ENCODE measurements around the gene TSPAN8.
A peak's percentile ranks its signal among the peaks of the same experiment; 100 is the strongest.

Gene TSPAN8

DNA sequence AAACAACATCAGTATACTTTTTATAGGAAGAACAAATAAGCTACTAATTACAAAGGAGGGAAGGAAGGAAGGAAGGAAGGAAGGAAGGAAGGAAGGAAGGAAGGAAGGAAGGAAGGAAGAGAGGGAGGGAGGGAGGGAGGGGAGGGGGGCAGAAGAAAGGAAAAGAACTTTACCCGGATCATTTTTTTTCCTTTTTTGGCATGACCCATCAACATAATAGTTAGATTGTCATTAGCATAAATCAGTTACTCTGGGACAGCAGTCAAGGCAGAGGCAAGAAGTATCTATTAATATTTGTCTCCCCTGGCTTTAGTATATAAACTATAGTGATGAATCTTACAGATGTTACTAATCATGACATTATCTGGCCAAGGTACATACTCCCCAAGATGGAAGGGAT is 35.2 kb upstream of the TSPAN8 start:
- H3K4me3 ChIP-seq (replicated peaks in 1 of 2; ENCODE audit: low read depth in 2 of 2, low read length in 2 of 2): no peak overlapping the region
- TF ChIP-seq, protein P1, sequence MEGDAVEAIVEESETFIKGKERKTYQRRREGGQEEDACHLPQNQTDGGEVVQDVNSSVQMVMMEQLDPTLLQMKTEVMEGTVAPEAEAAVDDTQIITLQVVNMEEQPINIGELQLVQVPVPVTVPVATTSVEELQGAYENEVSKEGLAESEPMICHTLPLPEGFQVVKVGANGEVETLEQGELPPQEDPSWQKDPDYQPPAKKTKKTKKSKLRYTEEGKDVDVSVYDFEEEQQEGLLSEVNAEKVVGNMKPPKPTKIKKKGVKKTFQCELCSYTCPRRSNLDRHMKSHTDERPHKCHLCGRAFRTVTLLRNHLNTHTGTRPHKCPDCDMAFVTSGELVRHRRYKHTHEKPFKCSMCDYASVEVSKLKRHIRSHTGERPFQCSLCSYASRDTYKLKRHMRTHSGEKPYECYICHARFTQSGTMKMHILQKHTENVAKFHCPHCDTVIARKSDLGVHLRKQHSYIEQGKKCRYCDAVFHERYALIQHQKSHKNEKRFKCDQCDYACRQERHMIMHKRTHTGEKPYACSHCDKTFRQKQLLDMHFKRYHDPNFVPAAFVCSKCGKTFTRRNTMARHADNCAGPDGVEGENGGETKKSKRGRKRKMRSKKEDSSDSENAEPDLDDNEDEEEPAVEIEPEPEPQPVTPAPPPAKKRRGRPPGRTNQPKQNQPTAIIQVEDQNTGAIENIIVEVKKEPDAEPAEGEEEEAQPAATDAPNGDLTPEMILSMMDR (IDR thresholded peaks at IDR 0.05; ENCODE audit: low read depth, low read length): no peak

GRCh38 chr12:71191509-71192196 is 33.9 kb upstream of the TSPAN8 start:
- TF ChIP-seq, protein P1 (IDR thresholded peaks at IDR 0.05; ENCODE audit: low read depth, low read length): no peak
- no peak for DNase-seq (ENCODE audit: low read depth in 2 of 2)

More for the DNA sequence above, 35.2 kb upstream of the TSPAN8 start:
- DNase-seq (ENCODE audit: low read depth in 2 of 2): no peak

DNA sequence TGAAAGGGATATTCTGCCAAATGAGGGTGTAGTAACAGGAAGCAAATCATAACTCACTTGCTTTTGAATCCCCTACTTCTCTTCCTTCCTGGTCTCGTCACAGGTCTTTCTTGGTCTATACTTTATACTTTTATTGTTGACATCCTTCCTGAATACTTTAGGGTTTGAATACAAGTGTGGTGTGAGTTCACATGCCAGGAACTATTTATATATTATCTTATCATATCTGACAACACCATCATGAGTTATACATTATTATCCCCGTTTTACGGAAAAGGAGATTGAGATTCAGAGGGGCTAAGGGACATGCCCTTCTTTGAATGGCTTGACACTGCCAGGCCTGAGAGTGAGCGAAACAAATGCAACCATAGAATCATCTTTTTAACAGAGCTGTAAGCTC is 33.0 kb upstream of the TSPAN8 start:
- DNase-seq (ENCODE audit: low read depth in 2 of 2): no peak
- H3K4me3 ChIP-seq (replicated peaks in 1 of 2; ENCODE audit: low read depth in 2 of 2, low read length in 2 of 2): no peak overlapping the region
- TF ChIP-seq, protein P1 (IDR thresholded peaks at IDR 0.05; ENCODE audit: low read depth, low read length): no peak

More at GRCh38 chr12:71191509-71192196, 33.9 kb upstream of the TSPAN8 start:
- no peak overlapping the region for H3K4me3 ChIP-seq (replicated peaks in 1 of 2; ENCODE audit: low read depth in 2 of 2, low read length in 2 of 2)

DNA sequence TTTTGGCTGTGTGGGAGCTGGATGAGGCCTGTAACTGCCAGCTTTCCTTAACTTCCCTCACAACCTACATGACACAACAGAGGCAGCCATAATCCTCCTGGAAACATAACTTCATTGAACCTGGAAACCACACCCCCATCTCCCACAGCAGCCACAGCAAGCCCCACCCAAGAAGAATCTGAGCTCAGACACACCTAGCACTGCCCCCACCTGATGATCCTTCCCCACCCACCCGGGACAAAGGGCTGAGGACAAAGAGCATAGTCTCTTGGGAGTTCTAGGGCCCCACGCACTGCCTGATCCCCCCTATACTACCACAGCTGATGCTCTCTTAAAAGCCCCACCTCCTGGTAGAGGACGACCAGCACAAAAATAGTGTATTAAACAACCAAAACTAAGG is 29.6 kb upstream of the TSPAN8 start:
- H3K4me3 ChIP-seq (replicated peaks in 1 of 2; ENCODE audit: low read depth in 2 of 2, low read length in 2 of 2): no peak overlapping the region
- TF ChIP-seq, protein P1 (IDR thresholded peaks at IDR 0.05; ENCODE audit: low read depth, low read length): no peak
- no peak for DNase-seq (ENCODE audit: low read depth in 2 of 2)

DNA sequence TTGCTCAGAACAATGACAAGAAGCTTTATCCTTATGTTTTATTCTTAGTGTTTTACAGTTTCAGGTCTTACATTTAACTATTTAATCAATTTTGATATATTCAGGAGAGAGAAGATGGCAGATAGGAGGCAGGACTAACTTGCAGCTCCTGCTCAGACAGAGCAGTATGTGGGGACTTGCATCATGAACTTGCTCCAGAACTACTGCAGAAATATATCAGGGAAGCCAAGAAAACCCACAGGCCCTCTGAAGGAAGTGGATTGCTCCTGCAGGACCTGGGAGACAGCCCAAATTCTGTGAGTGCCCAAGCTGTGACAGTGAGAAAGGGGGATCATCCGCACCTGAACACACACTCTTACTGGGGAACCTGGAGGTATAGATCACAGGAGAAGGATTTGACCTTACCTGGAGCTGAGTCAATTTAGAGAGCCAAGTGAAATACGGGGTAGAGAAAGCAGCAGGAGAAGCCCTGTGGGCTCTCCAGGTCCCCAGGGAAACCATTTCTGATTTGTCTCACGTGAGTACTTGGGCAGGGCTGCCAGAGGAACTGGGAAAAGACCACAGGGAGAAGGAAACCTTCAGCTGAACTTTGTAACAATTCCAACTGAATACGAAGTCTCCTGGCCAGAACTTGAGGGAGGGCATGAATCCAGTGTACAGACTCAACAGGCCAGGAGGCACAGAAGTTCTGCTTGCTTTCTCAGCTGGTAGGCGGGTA is 28.9 kb upstream of the TSPAN8 start:
- no peak overlapping the region for H3K4me3 ChIP-seq (replicated peaks in 1 of 2; ENCODE audit: low read depth in 2 of 2, low read length in 2 of 2)
- peak in 1 of 2 donors; percentile 88 for DNase-seq (ENCODE audit: low read depth in 2 of 2)
- TF ChIP-seq, protein P1 (IDR thresholded peaks at IDR 0.05; ENCODE audit: low read depth, low read length): no peak

GRCh38 chr12:71183846-71184245 is 26.0 kb upstream of the TSPAN8 start:
- no peak overlapping the region for H3K4me3 ChIP-seq (replicated peaks in 1 of 2; ENCODE audit: low read depth in 2 of 2, low read length in 2 of 2)
- TF ChIP-seq, protein P1 (IDR thresholded peaks at IDR 0.05; ENCODE audit: low read depth, low read length): no peak
- peak; percentile 41 to 57 for DNase-seq (ENCODE audit: low read depth in 2 of 2)

Data from cardiac fibroblast (primary cell).